CD4-positive, alpha-beta T cell treated with Interleukin-21 for 1 hour (primary cell): Measurements from ENCODE around the gene FCAR.
"Not testable (repeated sequence)": the region's sequence is repeated elsewhere in the genome, so short reads cannot be mapped to it uniquely, and the experiment has no call there.

ENCODE experiments used
- DNase-seq: peaks from one replicate; pipeline ENCODE4 v3.0.0-alpha.2; 2020

Gene FCAR

GRCh38 chr19:54873990-54874389 lies at the start of gene FCAR:
Gene FCAR, plus strand, starts transcription at chr19:54874235. Its CDS starts 55 bp downstream, at chr19:54874290.
- DNase-seq, result no peak

- DNase-seq, result not testable (repeated sequence)
Measured at GRCh38 chr19:54824416-54824815, 49.6 kb upstream of the FCAR start.

DNA sequence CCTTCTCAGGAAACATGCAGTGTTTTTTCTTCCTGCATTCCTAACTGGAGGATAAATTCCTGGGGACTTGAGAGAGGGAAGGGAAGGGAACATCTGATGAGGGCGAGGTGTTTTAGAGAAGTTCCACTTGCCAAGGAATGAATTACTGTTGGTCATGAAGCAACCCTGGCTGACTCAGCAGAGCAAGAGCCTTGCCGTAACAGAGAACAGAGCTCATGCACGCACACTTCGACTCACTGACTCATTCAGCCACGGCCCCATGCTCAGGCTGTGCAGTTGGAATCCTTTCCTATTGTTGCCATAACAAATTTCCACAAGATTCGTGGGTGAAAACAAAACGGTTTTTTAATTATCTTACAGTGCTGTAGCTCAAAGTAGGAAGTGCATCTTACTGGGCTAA lies 48.7 kb upstream of the FCAR start:
- not testable (repeated sequence) for DNase-seq

GRCh38 chr19:54828064-54828463 lies 46.0 kb upstream of the FCAR start:
- DNase-seq, result not testable (repeated sequence)

GRCh38 chr19:54832496-54832895 lies 41.5 kb upstream of the FCAR start, which contains the start of gene KIR2DS4:
Gene KIR2DS4, plus strand, starts transcription at chr19:54832676.
- DNase-seq, result not testable (repeated sequence)

DNA sequence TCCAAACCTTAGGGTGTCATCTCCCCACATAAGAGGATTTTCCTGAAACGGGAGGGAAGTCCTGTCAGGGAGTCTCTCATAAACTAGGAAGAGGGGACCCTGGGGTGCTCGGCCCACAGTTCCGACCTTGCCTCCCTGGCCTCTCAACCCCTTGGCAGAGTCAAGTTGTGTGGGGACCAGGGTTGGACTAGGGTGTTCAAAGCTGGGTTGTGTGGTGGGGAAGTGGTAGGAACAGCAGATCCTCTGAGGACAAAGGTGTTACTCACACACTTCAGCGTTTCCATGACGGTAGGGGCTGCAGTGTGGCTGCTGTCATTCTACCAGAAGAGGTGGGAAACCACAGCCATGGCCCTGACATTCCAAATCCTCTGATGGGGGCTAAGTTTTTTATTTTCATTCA lies 38.9 kb upstream of the FCAR start:
- DNase-seq, result not testable (repeated sequence)

DNA sequence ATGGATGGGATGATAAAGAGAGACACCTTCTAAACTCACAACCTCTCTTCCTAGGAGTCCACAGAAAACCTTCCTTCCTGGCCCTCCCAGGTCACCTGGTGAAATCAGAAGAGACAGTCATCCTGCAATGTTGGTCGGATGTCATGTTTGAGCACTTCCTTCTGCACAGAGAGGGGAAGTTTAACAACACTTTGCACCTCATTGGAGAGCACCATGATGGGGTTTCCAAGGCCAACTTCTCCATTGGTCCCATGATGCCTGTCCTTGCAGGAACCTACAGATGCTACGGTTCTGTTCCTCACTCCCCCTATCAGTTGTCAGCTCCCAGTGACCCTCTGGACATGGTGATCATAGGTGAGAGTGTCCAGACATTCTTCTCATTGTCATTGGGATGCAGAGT lies 36.5 kb upstream of the FCAR start:
- not testable (repeated sequence) for DNase-seq

GRCh38 chr19:54843171-54843570 lies 30.9 kb upstream of the FCAR start:
- DNase-seq, result not testable (repeated sequence)

DNA sequence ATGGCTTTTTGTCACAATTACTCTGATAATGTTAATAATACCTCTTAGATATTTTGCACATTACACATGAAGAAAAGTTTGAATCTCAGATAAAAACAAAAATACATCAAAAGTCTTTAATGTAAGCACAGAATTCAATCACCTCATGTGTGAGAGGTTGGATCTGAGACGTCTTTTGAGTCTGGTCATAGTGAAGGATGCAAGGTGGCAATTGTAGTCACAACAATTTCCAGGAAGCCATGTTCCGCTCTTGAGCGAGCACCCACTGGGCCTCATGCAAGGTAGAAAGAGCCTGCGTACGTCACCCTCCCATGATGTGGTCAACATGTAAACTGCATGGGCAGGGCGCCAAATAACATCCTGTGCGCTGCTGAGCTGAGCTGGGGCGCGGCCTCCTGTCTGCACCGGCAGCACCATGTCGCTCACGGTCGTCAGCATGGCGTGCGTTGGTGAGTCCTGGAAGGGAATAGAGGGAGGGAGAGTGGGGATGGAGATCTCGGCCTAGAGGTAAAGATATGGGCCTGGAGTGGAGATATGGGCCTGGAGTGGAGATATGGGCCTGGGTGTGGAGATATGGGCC lies 23.9 kb upstream of the FCAR start, which contains the start of gene KIR3DL2:
KIR3DL2 (plus strand) TSS at position 383 of the 580 bp plus-strand sequence; CDS start at position 416, 33 bp downstream.
- DNase-seq, result peak; percentile 18

DNA sequence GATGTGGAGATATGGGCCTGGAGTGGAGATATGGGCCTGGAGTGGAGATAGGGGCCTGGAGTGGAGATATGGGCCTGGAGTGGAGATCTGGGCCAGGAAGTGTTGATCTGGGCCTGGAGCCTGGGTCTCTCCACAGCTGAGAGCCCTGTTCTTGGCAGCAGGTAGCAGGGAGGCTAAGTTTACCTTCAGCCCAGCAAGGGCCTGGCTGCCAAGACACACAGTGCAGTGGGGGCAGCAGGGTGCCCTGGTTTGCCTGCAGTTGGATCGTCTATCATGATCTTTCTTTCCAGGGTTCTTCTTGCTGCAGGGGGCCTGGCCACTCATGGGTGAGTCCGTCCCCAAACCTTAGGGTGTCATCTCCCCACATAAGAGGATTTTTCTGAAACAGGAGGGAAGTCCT lies 23.1 kb upstream of the FCAR start:
- DNase-seq, result no peak

DNA sequence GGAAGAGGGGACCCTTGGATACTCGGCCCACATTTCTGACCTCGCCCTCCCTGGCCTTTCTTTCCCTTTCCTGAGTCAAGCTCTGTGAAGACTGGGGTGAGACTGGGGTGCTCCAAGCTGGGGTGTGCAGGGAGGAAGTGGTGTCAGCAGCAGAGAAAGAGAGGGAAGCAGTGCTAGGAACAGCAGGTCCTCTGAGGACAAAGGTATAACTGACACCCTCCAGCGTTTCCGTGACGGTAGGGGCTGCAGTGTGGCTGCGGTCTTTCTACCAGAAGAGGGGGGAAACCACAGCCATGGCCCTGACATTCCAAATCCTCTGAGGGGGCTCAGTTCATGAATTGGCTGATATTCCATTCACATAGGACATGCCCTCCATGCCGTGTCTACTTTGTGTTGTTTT lies 22.7 kb upstream of the FCAR start:
- no peak for DNase-seq

DNA sequence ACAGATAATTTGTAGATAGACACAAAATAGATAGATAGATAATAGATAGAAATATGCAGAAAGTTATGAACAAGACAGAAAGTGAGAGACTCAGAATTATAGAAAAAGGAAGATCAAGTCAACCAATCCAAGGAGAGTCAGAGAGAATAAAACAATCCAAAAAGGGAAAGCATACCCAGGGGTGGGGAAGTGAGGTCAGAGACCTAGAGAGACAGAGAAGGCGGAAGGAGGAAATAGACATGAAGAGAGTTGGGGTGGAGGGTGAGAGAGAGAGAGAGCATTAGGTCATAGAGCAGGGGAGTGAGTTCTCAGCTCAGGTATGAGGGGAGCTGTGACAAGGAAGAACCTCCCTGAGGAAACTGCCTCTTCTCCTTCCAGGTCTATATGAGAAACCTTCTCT lies 18.8 kb upstream of the FCAR start:
- DNase-seq, result not testable (repeated sequence)

DNA sequence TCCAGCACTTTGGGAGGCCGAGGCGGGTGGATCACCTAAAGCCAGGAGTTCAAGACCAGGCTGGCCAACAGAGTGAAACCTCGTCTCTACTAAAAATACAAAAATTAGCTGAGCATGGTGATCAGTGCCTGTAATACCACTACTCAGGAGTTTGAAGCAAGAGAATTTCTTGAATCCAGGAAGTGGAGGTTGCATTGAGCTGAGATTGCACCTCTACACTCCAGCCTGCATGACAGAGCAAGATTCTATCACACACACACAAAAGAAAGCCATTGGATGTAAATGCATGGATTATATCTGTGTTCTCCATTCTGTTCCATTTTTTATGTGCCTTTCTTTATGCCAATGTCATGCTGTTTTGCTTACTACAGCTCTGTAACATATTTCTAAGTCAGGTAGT lies 15.6 kb upstream of the FCAR start:
- DNase-seq, result not testable (repeated sequence)

GRCh38 chr19:54859421-54859820 lies 14.6 kb upstream of the FCAR start:
- not testable (repeated sequence) for DNase-seq

DNA sequence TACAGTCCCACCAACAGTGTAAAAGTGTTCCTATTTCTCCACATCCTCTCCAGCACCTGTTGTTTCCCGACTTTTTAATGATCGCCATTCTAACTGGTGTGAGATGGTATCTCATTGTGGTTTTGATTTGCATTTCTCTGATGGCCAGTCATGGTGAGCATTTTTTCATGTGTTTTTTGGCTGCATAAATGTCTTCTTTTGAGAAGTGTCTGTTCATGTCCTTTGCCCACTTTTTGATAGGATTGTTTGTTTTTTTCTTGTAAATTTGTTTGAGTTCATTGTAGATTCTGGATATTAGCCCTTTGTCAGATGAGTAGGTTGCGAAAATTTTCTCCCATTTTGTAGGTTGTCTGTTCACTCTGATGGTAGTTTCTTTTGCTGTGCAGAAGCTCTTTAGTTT lies 10.6 kb upstream of the FCAR start:
- DNase-seq, result not testable (repeated sequence)

GRCh38 chr19:54871696-54872095 lies 2.3 kb upstream of the FCAR start:
- no peak for DNase-seq

DNA sequence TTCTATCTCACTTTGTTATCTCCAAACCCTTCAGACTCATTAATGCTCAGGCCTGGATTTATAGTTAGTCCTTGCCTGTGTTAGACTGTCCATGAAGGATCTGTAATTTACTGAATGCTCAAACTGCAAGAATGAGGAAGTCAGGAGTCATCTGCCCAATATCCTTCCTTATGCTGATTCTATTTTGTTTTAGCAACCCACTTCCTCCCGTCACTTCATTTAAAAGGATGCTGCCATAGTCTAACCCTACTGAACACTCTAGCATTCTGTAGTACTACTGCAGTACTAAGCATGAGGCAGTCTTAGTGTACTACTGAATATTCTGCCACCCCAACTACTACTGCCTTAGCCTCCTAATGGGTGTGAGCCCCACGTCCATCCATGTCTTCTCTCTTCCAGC lies 1.5 kb downstream of the FCAR start:
- DNase-seq, result no peak

DNA sequence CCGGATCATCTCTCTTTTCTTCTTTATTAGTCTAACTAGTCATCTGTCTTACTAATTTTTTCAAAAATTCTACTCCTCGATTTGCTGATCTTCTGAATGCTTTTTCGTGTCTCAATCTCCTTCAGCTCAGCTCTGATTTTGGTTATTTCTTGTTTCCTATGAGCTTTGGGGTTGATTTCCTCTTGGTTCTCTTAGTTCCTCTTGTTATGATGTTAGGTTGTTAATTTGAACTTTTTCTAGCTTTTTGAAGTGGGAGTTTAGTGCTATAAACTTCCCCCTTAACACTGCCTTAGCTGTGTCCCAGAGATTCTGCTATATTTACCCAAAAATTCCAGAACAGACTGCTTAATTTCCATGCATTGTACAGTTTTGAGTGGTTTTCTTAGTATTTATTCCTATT lies 3.4 kb downstream of the FCAR start:
- no peak for DNase-seq

- no peak for DNase-seq
Measured at GRCh38 chr19:54881884-54882283, 7.8 kb downstream of the FCAR start.

DNA sequence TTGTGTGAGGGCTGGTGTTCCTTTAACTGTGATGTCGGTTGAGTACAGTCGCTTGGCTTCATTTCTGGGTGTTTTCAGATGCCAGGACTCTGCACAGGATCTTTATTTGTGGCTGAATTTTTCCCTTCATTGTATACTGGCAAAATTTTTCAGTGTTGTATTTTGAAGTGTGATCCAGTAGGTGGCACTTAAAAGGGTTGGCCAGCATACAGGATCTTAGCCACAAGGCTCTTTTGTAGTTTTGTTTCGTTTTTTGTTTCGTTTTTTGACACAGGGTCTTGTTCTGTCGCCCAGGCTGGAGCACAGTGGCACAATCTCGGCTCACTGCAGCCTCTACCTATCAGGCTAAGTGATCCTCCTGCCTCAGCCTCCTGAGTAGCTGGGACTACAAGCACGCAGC lies 8.7 kb downstream of the FCAR start:
- peak; percentile 26 for DNase-seq

DNA sequence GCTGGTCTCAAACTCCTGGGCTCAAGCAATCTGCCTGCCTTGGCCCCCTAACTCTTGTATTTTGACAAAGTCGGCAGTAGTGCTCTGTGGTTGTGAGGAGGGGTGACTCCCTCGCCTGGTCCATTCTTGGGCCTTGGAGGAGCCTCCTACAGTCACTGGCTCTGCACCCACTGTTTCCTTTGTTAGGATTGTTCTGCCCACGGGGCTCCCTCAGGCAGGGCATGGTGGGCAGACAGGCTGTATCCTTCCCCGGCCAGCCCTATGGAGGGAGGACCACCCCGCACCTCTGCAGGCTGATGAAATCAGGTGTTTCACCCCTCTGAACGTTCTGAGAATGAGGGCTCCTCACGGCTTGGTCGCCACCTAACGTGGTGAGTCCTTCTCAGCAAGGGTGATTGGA lies 9.2 kb downstream of the FCAR start:
- DNase-seq, result no peak

DNA sequence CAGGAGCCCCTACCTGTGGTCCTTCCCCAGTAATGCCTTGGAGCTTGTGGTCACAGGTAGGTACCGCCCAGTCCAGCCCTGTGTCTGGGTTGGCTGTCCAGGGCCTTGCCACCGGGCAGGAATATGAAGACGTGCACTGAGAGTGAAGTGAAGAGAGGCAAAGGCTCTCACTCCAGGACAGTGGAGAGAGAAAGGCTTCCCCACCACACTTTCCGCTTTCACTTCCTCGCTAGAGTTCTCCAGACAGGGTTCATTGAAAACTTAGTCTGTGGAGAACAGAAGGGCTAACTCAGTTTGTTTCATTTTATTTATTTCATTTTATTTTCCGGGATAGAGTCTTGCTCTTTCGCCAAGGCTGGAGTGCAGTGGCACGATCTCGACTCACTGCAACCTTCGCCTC lies 14.2 kb downstream of the FCAR start:
- no peak for DNase-seq

DNA sequence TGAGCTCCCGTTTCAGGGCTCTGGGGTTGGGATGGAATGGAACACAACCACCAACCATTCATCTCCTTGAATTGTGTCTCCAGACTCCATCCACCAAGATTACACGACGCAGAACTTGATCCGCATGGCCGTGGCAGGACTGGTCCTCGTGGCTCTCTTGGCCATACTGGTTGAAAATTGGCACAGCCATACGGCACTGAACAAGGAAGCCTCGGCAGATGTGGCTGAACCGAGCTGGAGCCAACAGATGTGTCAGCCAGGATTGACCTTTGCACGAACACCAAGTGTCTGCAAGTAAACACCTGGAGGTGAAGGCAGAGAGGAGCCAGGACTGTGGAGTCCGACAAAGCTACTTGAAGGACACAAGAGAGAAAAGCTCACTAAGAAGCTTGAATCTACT lies 15.5 kb downstream of the FCAR start:
- no peak for DNase-seq

DNA sequence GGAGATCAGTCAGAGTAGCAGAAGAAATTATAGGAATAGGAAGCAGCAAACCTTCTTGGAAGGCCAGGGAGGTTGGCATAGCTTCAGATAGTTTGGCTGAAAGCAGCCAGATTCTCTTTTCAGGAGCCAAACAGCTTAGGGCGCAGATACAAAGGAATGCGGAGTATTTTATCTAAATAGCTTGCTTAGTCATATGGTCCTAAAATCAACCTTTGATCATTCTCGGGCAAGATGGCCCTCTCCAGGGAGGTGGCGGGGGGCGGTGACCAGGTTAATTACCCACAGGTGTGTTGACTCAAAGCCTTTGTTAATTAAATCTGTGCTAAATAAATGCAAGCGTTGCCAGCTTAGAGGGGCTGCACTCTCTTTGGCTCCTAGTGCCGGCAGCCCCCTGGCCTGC lies 19.4 kb downstream of the FCAR start:
- no peak for DNase-seq

GRCh38 chr19:54894106-54894505 lies 20.1 kb downstream of the FCAR start:
- DNase-seq, result not testable (repeated sequence)
